ENCODE data around the gene ZNF619. TPM values are rescaled to one million over a fixed set of nuclear protein-coding genes. Genes with fewer than 3 reads are reported as not detected.

Gene ZNF619
- total and polyA plus RNA-seq, 9 of the 15 experiments (the other 6 are each of a cell fraction or from before 2014, with no cell fraction given): 1.3 to 9.1 (median 6.3) TPM

GRCh38 chr3:40505599-40506462 lies 28.9 kb downstream of the ZNF619 start, which contains the start of gene ZNF620 (continued):
- TF ChIP-seq HMGXB4 (CRISPR knock-in tag; IDR thresholded peaks at IDR 0.05) (no peak), KDM4B (IDR thresholded peaks at IDR 0.05; ENCODE audit: borderline replicate concordance in 2 of 2, low read depth in 1 of 2) (peak in 1 of 2 experiments; percentile 67; a peak in 1 of 4 replicates), IFI16 (CRISPR knock-in tag; IDR thresholded peaks at IDR 0.05) (no peak), ZBTB12 (CRISPR knock-in tag; IDR thresholded peaks at IDR 0.05) (0 out of 2 replicates have a peak, but pooled peaks have one; percentile 21), HINFP (tag; conservative IDR thresholded peaks at IDR 0.05; ENCODE audit: low read depth) (no peak), GTF2A2 (tag; IDR thresholded peaks at IDR 0.05) (no peak), HOXB6 (CRISPR knock-in tag; IDR thresholded peaks at IDR 0.05; ENCODE audit: borderline replicate concordance) (0 out of 2 replicates have a peak, but pooled peaks have one; percentile 24), ZFP30 (CRISPR knock-in tag; IDR thresholded peaks at IDR 0.05; ENCODE audit: borderline replicate concordance) (no peak), NFRKB (IDR thresholded peaks at IDR 0.05; ENCODE audit: low read depth) (no peak), ATF7 (IDR thresholded peaks at IDR 0.05) (peak; percentile 81), ZMIZ1 (IDR thresholded peaks at IDR 0.05; ENCODE audit: low read depth in 2 of 2, low read length in 2 of 2) (no peak), SUPT5H (IDR thresholded peaks at IDR 0.05) (peak; percentile 62; the same call in 1 of the 2 replicates), ZBTB11 (CRISPR knock-in tag; IDR thresholded peaks at IDR 0.05) (peak in 1 of 3 experiments; percentile 66; a peak in 1 of 6 replicates)

All from K562 (cell line).